ENCODE data around the gene SFXN3. TPM values are rescaled to one million over a fixed set of nuclear protein-coding genes. Genes with fewer than 3 reads are reported as not detected.

Gene SFXN3
- total RNA-seq, 1 donor from 2014 or later: 13.4 TPM

DNA sequence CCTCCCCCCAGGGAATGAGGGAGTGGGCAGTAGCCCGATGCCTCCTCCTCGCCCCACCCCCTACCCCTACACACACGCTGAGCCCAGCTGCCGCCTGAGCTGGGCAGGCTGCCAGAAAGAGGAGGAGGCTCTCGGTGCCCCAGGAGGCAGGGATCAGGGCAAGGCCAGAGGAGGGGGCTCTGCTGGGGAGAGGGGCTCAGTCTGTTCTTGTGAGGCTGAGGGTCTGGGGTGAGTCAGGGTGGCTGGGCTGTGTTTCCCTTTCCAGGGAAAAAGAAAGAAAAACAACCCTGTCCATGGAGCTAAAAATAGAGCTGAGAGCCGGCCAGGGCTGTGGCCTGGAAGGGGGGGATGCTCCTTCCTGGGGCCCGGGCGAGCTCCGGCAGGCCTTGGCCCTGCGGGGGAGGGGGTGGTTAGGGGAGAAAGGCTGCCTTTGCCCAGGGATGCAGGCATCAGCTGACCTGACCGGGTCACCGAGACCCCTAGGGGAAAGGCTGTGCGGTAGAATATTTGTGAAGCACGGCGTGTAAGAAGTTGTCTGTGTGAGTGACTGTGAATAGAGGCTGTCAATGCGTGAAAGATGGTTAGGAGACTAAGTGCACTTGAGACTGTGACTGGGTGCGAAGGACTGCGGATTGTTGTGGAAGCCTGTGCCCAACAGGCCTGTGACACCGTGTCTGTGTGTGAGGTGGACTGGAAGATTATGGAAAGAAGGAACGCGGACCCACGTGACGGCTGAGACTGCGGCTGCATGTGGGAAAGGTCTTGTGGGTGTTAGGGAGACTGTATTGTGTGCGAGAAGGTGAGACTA is 32.6 kb upstream of the SFXN3 start:
- intact Hi-C loops (cut with micrococcal nuclease): no loop called here

DNA sequence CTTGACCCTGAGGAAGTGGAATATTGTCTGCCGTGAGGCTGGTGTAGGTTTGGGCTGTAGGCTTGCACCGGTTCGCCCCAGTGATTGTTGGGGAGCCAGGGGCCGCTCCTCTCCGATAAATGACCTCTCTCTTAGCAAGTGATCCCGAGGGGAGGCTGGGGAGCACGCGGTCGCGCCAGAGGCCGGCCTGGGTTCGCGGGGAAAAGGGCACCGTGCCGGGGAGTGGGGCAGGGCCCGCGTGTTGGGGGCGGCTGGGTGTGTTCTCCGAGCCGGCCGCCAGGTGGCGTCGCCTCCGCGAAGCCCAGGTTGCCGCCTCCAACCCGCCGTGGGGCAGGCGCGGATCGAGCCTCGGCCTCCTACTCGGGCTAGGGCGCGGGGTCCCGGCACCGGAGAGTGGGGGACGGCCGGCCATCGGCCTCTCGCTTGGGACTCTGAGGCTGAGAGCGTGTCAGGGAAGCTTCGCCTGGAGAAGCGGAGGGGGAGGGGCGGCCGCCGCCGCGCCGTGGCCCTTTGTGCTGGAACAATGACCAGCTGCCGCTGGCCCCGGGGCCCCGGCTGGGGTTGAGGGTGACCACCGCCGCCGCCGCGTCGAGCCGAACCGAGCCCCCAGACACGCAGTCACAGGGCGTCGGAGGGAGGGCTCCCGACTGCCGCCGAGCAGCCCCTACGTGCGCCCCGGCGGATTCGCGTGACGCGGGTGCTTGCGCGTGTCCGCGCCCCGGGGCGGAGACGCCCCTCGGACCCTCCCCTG is 31.9 kb upstream of the SFXN3 start:
- Histone ChIP-seq H3K4me3 (peak overlapping the region; percentile 96), H3K27ac (replicated peaks) (peak overlapping the region; percentile 100), H3K9me3 (replicated peaks) (no peaks in the 10 kb centered on the region), H3K4me1 (peaks cover 77% of the 10 kb centered on the region), H3K36me3 (peaks cover 18% of the 10 kb centered on the region), H3K27me3 (ENCODE audit: low read depth) (no peaks in the 10 kb centered on the region)
- peak; percentile 84 for DNase-seq
- intact Hi-C loops (cut with micrococcal nuclease): no loop called here
- TF ChIP-seq, protein P1, sequence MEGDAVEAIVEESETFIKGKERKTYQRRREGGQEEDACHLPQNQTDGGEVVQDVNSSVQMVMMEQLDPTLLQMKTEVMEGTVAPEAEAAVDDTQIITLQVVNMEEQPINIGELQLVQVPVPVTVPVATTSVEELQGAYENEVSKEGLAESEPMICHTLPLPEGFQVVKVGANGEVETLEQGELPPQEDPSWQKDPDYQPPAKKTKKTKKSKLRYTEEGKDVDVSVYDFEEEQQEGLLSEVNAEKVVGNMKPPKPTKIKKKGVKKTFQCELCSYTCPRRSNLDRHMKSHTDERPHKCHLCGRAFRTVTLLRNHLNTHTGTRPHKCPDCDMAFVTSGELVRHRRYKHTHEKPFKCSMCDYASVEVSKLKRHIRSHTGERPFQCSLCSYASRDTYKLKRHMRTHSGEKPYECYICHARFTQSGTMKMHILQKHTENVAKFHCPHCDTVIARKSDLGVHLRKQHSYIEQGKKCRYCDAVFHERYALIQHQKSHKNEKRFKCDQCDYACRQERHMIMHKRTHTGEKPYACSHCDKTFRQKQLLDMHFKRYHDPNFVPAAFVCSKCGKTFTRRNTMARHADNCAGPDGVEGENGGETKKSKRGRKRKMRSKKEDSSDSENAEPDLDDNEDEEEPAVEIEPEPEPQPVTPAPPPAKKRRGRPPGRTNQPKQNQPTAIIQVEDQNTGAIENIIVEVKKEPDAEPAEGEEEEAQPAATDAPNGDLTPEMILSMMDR (IDR thresholded peaks at IDR 0.05; ENCODE audit: borderline replicate concordance): peak; percentile 99

More for the DNA sequence above, 32.6 kb upstream of the SFXN3 start:
- Histone ChIP-seq H3K27me3 (ENCODE audit: low read depth) (no peaks in the 10 kb centered on the region), H3K36me3 (peaks cover 18% of the 10 kb centered on the region), H3K4me1 (peaks cover 69% of the 10 kb centered on the region), H3K4me3 (peak overlapping the region; percentile 96), H3K9me3 (replicated peaks) (no peaks in the 10 kb centered on the region), H3K27ac (replicated peaks) (peak overlapping the region; percentile 100)
- TF ChIP-seq, protein P1 (IDR thresholded peaks at IDR 0.05; ENCODE audit: borderline replicate concordance): no peak
- peak; percentile 84 for DNase-seq

DNA sequence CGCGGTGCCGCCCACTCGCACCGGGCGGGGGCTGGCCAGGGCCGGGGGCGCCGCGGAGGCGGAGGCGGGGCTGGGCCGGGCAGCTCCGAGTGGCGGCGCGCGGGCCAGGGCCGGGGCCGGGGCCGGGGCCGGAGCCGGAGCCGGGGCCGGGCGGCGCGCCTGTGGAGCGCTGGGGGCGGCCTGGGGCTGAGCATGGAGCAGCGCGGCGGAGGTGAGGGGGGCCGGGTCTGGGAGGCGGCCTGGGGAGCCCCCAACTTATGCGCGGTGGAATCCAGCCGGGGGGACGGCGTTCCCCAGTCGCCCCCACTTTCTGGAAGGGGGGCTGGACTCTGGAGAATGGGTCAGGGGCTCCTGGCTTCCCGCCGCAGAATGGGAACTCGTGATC is 31.3 kb upstream of the SFXN3 start, which contains the start of gene LZTS2:
Gene LZTS2 (plus strand): TSS at position 67 of the 385 bp plus-strand sequence. CDS start 2,731 bp downstream, outside the sequence.
- peak within 1 kb of the TSS; percentile 96 for H3K4me3 ChIP-seq
- intact Hi-C loops (cut with micrococcal nuclease): no loop called here
- no peaks in the 10 kb centered on the region for H3K27me3 ChIP-seq (ENCODE audit: low read depth)
- H3K9me3 ChIP-seq (replicated peaks): no peaks in the 10 kb centered on the region
- H3K27ac ChIP-seq (replicated peaks): peak within 1 kb of the TSS; percentile 100
- no peak for DNase-seq
- peaks cover 22% of the 10 kb centered on the region for H3K36me3 ChIP-seq
- H3K4me1 ChIP-seq: peaks cover 83% of the 10 kb centered on the region
- TF ChIP-seq, protein P1 (IDR thresholded peaks at IDR 0.05; ENCODE audit: borderline replicate concordance): no peak

DNA sequence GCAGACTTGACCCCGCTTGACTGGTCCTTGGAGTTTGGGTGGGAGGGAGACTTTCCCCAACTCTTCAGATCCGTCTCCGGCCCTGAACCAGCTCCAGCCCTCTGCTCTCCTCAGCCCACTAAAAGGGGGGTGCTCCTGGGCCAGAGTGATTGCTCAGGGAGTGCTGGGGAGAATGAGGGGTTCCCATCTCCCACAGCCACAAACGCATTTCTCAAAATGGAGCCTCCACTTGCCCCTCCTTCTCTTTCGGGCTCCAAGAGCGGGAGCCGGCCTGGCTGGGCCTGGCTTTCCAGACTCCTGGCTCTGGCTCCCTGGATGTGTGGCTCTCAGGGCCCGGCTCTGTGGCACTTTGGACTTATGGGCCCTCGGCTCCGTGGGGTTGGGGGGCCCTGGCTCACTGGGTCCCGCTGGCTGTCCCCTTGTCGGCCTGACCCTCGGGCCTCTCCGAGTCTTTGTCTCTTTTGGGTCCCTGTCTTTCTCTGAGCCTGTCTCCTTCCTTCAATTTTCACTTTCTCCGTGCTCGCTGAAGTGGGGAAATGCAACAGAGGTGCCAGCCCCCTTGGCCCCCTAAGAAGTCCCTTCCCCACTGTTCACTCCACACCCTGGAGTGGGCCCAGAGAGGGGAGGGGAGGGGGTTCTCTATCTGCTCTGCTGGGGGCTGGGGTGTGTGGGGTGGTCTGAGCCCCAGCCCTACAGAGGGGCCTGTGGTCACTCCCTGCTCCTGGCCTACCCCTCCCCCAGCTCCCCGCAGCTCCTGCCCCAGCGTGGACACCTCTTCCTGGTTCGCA is 30.7 kb upstream of the SFXN3 start:
- Histone ChIP-seq H3K9me3 (replicated peaks) (no peaks in the 10 kb centered on the region), H3K27me3 (ENCODE audit: low read depth) (no peaks in the 10 kb centered on the region), H3K4me3 (peak overlapping the region; percentile 96), H3K4me1 (peaks cover 89% of the 10 kb centered on the region), H3K27ac (replicated peaks) (peak overlapping the region; percentile 100), H3K36me3 (peaks cover 28% of the 10 kb centered on the region)
- TF ChIP-seq, protein P1 (IDR thresholded peaks at IDR 0.05; ENCODE audit: borderline replicate concordance): no peak
- intact Hi-C loops (cut with micrococcal nuclease): no loop called here
- DNase-seq: no peak
